Effector memory CD4-positive, alpha-beta T cell (primary cell): Measurements from ENCODE around the gene NARF.
"Not testable (repeated sequence)": the region's sequence is repeated elsewhere in the genome, so short reads cannot be mapped to it uniquely, and the experiment has no call there.

ENCODE experiments used
- DNase-seq, 3 donors: peaks; one replicate each; pipeline ENCODE4 v3.0.0-alpha.2; 2020
- H3K27ac ChIP-seq: 2 replicates; pipeline ENCODE4 v1.7.0; 2013; ENCODE audit warnings: mild to moderate bottlenecking, low read length, moderate library complexity; ENCODE audit not compliant: insufficient read depth, poor library complexity, severe bottlenecking
- H3K27me3 ChIP-seq: replicated peaks from 2 replicates; pipeline ENCODE4 v1.7.0; 2013; ENCODE audit warnings: mild to moderate bottlenecking, low read length; ENCODE audit not compliant: insufficient read depth, control insufficient read depth, poor library complexity, severe bottlenecking
- H3K36me3 ChIP-seq: 2 replicates; pipeline ENCODE4 v1.7.0; 2013; ENCODE audit warnings: mild to moderate bottlenecking, low read length, moderate library complexity; ENCODE audit not compliant: control insufficient read depth, insufficient read depth
- H3K4me1 ChIP-seq: 2 replicates; pipeline ENCODE4 v1.7.0; 2013; ENCODE audit warnings: low read length, mild to moderate bottlenecking; ENCODE audit not compliant: control insufficient read depth, insufficient read depth, poor library complexity, severe bottlenecking
- H3K4me3 ChIP-seq: 2 replicates; pipeline ENCODE4 v1.7.0; 2013; ENCODE audit warnings: low read length, low read depth, mild to moderate bottlenecking; ENCODE audit not compliant: insufficient read depth, poor library complexity, severe bottlenecking
- H3K9me3 ChIP-seq: 2 replicates; pipeline ENCODE4 v1.7.0; 2013; ENCODE audit warnings: mild to moderate bottlenecking, low read length, moderate library complexity; ENCODE audit not compliant: control insufficient read depth

NARF gene

DNA sequence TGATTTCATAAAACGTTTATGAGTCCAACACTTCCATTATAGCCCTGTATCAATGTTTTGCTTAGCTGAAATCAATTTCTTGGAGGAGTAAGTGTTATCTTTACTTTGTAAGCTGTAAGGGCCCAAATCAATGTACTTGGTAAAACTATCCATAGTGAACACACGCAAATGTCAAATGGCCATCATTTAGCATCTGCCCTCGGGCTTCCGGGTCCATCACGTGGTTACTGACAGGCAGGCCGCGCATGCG is 687 bp upstream of the NARF start:
- Histone ChIP-seq H3K4me3 (peak overlapping the region; percentile 63), H3K27ac (peak overlapping the region; percentile 97), H3K4me1 (peaks cover 9% of the 10 kb centered on the region), H3K9me3 (no peaks in the 10 kb centered on the region), H3K36me3 (peaks cover 21% of the 10 kb centered on the region), H3K27me3 (no peaks in the 10 kb centered on the region)
- no peak for DNase-seq

DNA sequence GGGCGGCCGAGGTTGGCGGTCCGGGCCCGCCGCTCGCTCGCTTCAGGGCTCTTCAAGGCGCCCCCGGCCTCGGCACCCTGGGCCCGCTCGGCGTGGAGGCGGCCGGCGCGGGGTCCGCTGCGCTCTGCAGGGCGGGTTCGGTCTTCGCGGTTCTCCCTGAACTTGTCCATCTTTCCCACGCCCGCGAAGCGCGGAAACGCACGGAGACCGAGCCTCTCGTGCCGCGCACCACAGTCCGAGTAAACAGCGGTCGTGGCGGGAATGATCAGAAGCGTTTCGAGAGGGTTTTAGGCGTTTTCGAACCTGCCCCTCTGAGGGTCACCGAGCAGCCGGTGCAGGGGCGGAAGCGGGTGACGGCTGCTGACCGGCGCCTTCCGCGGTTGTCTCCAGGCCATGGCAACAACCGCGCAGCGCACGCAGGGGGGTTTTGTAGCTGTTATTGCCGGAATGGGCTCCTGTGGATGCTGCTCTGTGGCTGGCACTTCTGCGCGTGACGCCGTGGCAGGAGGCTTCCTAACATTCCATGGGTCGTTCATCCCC is 414 bp downstream of the NARF start:
- DNase-seq, result peak; percentile 19 to 37 (median 21)
- peaks cover 32% of the 10 kb centered on the region for H3K36me3 ChIP-seq
- H3K27me3 ChIP-seq, result no peaks in the 10 kb centered on the region
- peaks cover 9% of the 10 kb centered on the region for H3K4me1 ChIP-seq
- H3K4me3 ChIP-seq, result peak overlapping the region; percentile 63
- no peaks in the 10 kb centered on the region for H3K9me3 ChIP-seq
- peak overlapping the region; percentile 97 for H3K27ac ChIP-seq

GRCh38 chr17:82459936-82460335 is 1.4 kb downstream of the NARF start:
- H3K4me1 ChIP-seq, DNase-seq, H3K9me3 ChIP-seq, H3K4me3 ChIP-seq, H3K27ac ChIP-seq, H3K27me3 ChIP-seq: not testable (repeated sequence)
- peaks cover 41% of the 10 kb centered on the region for H3K36me3 ChIP-seq

DNA sequence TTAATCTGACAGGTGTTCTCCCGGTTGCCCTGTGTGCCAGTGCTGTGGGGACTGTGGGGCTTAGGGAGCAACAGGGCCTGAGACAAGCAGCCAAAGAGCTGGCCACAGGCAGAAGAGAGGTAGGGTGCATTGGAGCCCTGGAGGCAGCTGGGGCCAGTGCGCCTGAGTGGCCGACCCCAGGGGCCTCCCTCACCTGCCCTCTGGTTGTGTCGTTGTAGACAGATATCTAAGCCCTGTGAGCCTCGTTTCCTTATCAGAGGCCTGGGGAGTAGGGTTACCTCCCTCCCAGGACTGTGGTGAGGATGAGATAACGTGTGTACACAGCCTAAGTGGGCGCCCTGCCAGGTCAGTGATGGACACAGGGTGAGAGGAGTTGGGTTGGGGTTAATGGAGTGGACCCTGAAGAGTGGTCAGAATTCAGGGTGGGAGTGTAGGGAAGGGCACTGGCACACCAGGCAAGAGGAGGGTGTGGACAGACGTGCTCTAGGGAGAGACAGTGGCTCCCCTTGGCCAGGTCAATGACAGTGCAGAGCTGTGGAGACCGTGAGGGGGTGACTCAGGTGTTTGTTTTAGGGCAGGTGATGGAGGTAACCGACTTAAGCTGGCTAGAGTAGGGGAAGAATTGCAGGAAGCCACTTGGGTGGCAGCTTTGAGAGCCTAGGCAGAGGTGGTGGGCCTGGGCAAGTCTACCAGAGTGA is 3.4 kb downstream of the NARF start:
- H3K27ac ChIP-seq, result no peak overlapping the region
- no peak for DNase-seq
- peaks cover 56% of the 10 kb centered on the region for H3K36me3 ChIP-seq
- H3K9me3 ChIP-seq, result no peaks in the 10 kb centered on the region
- H3K27me3 ChIP-seq, result no peaks in the 10 kb centered on the region
- H3K4me3 ChIP-seq, result no peak overlapping the region
- H3K4me1 ChIP-seq, result peaks cover 9% of the 10 kb centered on the region

GRCh38 chr17:82463391-82463790 is 4.8 kb downstream of the NARF start:
- DNase-seq, result no peak
- peaks cover 58% of the 10 kb centered on the region for H3K36me3 ChIP-seq
- H3K9me3 ChIP-seq, result no peaks in the 10 kb centered on the region
- no peaks in the 10 kb centered on the region for H3K27me3 ChIP-seq
- H3K4me1 ChIP-seq, result no peaks in the 10 kb centered on the region
- H3K27ac ChIP-seq, result no peak overlapping the region
- no peak overlapping the region for H3K4me3 ChIP-seq

DNA sequence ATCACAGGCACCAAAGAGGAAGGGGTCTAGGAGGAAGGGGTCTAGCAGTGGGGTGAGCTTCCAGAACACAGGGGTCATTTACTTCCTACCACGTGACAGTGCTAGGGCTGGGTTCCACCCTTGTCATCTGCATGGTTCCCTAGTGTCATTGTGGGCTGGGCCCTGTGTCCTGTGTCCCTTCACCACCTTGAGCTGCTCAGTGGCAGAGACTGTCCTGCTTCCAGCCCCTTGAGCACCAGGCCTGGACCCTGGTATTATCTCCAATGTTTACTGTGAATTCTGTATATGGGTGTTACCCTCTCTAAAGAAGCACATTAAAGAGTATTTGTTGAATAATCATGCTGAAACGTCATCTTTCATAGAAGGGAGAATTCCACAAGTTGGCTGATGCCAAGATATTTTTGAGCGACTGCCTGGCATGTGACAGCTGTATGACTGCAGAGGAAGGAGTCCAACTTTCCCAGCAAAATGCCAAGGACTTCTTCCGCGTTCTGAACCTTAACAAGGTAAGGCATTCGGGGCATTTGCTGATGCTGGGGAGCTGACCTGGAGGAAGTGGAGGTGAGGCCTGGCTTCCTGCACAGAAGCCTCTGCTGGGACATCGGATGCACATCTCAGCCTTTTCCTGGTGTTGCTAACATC is 5.5 kb downstream of the NARF start:
- Histone ChIP-seq H3K27me3 (no peaks in the 10 kb centered on the region), H3K36me3 (peaks cover 65% of the 10 kb centered on the region), H3K9me3 (no peaks in the 10 kb centered on the region), H3K27ac (no peak overlapping the region), H3K4me3 (no peak overlapping the region), H3K4me1 (no peaks in the 10 kb centered on the region)
- no peak for DNase-seq

DNA sequence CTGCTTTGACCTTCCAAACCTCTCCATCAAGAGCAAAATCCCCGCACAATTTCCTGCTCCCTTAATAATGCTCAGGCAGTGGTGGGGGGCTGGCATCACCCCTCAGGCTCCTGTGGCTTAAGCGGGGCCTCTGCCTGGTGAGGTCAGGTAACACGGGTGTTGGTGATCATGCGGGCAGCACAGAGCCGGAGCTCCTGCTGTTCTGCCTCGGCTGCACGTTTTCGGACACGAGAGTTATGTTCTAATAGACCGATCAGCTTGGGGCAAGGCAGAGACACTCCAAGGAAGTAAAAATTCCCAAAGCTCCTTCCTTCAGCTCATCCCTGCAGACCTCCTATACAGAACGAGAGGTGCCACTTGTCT is 6.0 kb downstream of the NARF start:
- Histone ChIP-seq H3K9me3 (no peaks in the 10 kb centered on the region), H3K27me3 (no peaks in the 10 kb centered on the region), H3K27ac (no peak overlapping the region), H3K36me3 (peaks cover 69% of the 10 kb centered on the region), H3K4me3 (no peak overlapping the region), H3K4me1 (no peaks in the 10 kb centered on the region)
- no peak for DNase-seq

DNA sequence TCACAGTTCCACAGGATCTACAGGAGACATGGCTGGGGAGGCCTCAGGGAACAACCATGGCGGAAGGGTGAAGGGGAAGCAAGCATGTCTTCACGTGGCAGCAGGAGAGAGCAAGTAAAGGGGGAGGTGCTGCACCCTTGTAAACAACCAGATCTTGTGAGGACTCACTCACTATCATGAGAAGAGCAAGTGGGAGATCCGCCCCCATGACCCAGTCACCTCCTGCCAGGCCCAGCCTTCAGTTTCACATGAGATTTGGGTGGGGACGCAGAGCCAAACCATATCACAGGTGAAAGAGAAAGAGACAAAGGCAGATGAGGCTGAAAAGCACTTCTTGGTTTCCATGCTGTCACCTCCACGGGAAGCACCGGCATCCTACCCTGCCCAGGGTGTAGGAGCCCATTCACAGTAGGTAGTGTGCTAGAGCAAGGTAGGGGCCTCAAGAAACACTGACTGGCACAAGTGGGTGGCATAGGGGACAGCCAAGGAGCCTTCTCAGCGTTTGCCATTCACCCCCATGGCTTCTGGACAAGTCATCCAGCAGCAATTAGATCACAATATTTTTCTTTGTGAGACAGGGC is 6.6 kb downstream of the NARF start:
- peaks cover 73% of the 10 kb centered on the region for H3K36me3 ChIP-seq
- H3K4me1 ChIP-seq, result no peaks in the 10 kb centered on the region
- H3K27me3 ChIP-seq, result no peaks in the 10 kb centered on the region
- H3K27ac ChIP-seq, result no peak overlapping the region
- no peak overlapping the region for H3K4me3 ChIP-seq
- H3K9me3 ChIP-seq, result no peaks in the 10 kb centered on the region
- no peak for DNase-seq

GRCh38 chr17:82468692-82469091 is 10.2 kb downstream of the NARF start:
- H3K9me3 ChIP-seq, result no peaks in the 10 kb centered on the region
- DNase-seq, result no peak
- no peaks in the 10 kb centered on the region for H3K27me3 ChIP-seq
- no peaks in the 10 kb centered on the region for H3K4me1 ChIP-seq
- H3K4me3 ChIP-seq, result no peak overlapping the region
- peaks cover 52% of the 10 kb centered on the region for H3K36me3 ChIP-seq
- H3K27ac ChIP-seq, result no peak overlapping the region

DNA sequence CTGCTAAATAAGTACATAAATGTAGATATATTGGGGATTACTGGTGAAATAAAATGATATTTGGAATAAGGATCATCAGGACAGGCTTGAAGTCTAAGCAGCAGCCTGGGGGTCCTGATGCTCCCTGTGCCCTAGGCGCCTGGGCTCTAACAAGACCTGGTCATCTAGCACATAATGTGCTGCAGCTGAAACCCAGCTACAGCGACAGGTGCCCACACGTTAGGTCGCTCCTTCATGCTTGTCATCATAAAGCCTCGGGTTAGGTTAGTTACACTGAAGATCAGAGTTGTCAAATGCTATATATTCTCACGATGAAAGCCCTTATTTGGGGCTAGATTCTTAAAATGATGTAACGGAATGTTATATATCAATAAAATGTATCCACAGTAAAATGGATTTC is 11.5 kb downstream of the NARF start:
- Histone ChIP-seq H3K4me1 (no peaks in the 10 kb centered on the region), H3K27ac (no peak overlapping the region), H3K9me3 (no peaks in the 10 kb centered on the region), H3K36me3 (peaks cover 51% of the 10 kb centered on the region), H3K4me3 (no peak overlapping the region), H3K27me3 (no peaks in the 10 kb centered on the region)
- DNase-seq, result no peak
